Activated T-helper 1 cell treated with anti-CD3 and anti-CD28 coated beads, Interleukin-12 subunit alpha, Interleukin-12 subunit beta, Interleukin-2, Interleukin-4 antibody, amounts not matched to agents 30 ng/mL and 10 ng/mL and 1 ng/mL, durations not matched to agents 14 hours and 24 hours and 36 hours (primary cell): ENCODE data around the gene SOWAHA. TPM values are rescaled to one million over a fixed set of nuclear protein-coding genes. Genes with fewer than 3 reads are reported as not detected.

Experiments
- DNase-seq: peaks from one replicate; pipeline ENCODE4 v3.0.0; 2021; ENCODE audit warnings: low spot score
- H3K27ac Mint-ChIP-seq: one replicate; pipeline ENCODE4 v1.8.0; 2021; ENCODE audit warnings: mild to moderate bottlenecking, mixed read lengths
- H3K27me3 Mint-ChIP-seq: one replicate; pipeline ENCODE4 v1.8.0; 2022; ENCODE audit warnings: mild to moderate bottlenecking, moderate library complexity, mixed read lengths; ENCODE audit not compliant: insufficient read depth
- H3K36me3 Mint-ChIP-seq: one replicate; pipeline ENCODE4 v1.8.0; 2021; ENCODE audit warnings: low read depth, mixed read lengths
- H3K4me1 Mint-ChIP-seq: one replicate; pipeline ENCODE4 v1.8.0; 2021; ENCODE audit warnings: low read depth, mixed read lengths
- H3K4me3 Mint-ChIP-seq: one replicate; pipeline ENCODE4 v1.8.0; 2021; ENCODE audit warnings: mild to moderate bottlenecking, moderate library complexity, mixed read lengths
- H3K9me3 Mint-ChIP-seq: one replicate; pipeline ENCODE4 v1.8.0; 2021; ENCODE audit warnings: mixed read lengths
- intact Hi-C: fragments of 100-400 bp; cut with micrococcal nuclease; formaldehyde crosslinking; loops from one replicate; pipeline ENCODE4 v1.15.1; 2024
- total RNA-seq: library from RNA; stranded (reverse); gene quantifications from 2 replicates; pipeline ENCODE4 v1.2.3, GENCODE V29; 2022

The SOWAHA gene
- total RNA-seq, 1 donor from 2014 or later, result 0.54 TPM

GRCh38 chr5:132816554-132816953, 3.5 kb downstream of the SOWAHA start:
- DNase-seq, result no peak
- H3K36me3 Mint-ChIP-seq, result no peaks in the 10 kb centered on the region
- intact Hi-C loops, result no loop called here
- H3K27me3 Mint-ChIP-seq, result peaks cover 45% of the 10 kb centered on the region
- no peaks in the 10 kb centered on the region for H3K9me3 Mint-ChIP-seq
- no peak overlapping the region for H3K27ac Mint-ChIP-seq
- peaks cover 25% of the 10 kb centered on the region for H3K4me1 Mint-ChIP-seq
- no peak overlapping the region for H3K4me3 Mint-ChIP-seq

GRCh38 chr5:132817011-132817410, 3.9 kb downstream of the SOWAHA start:
- Mint-ChIP-seq H3K9me3 (no peaks in the 10 kb centered on the region), H3K27me3 (peaks cover 45% of the 10 kb centered on the region), H3K4me3 (no peak overlapping the region), H3K36me3 (no peaks in the 10 kb centered on the region), H3K27ac (no peak overlapping the region), H3K4me1 (peaks cover 25% of the 10 kb centered on the region)
- intact Hi-C loops, result no loop called here
- no peak for DNase-seq

- peaks cover 21% of the 10 kb centered on the region for H3K4me1 Mint-ChIP-seq
- DNase-seq, result no peak
- H3K27me3 Mint-ChIP-seq, result peaks cover 42% of the 10 kb centered on the region
- no peaks in the 10 kb centered on the region for H3K36me3 Mint-ChIP-seq
- H3K4me3 Mint-ChIP-seq, result peak overlapping the region; percentile 30
- no peak overlapping the region for H3K27ac Mint-ChIP-seq
- H3K9me3 Mint-ChIP-seq, result no peaks in the 10 kb centered on the region
- intact Hi-C loops, result no loop called here
Measured at GRCh38 chr5:132819468-132819867, 6.4 kb downstream of the SOWAHA start.

- no peaks in the 10 kb centered on the region for H3K9me3 Mint-ChIP-seq
- intact Hi-C loops, result loop anchor here (1.0 to 2.0 kb wide), 8 partner anchors 43 to 434 kb away; partner anchors contain the start of genes CCNI2, KIF3A and SEPTIN8
- H3K4me3 Mint-ChIP-seq, result no peak overlapping the region
- peaks cover 45% of the 10 kb centered on the region for H3K27me3 Mint-ChIP-seq
- peak; percentile 82 for DNase-seq
- H3K27ac Mint-ChIP-seq, result no peak overlapping the region
- peaks cover 29% of the 10 kb centered on the region for H3K4me1 Mint-ChIP-seq
- no peaks in the 10 kb centered on the region for H3K36me3 Mint-ChIP-seq
Measured at GRCh38 chr5:132820162-132820754, 7.2 kb downstream of the SOWAHA start.

- no peak overlapping the region for H3K4me3 Mint-ChIP-seq
- H3K9me3 Mint-ChIP-seq, result no peaks in the 10 kb centered on the region
- DNase-seq, result no peak
- peaks cover 33% of the 10 kb centered on the region for H3K4me1 Mint-ChIP-seq
- H3K27ac Mint-ChIP-seq, result no peak overlapping the region
- intact Hi-C loops, result loop anchor here (2.0 kb wide), 4 partner anchors 45 to 85 kb away; partner anchors contain the start of genes CCNI2, KIF3A and SEPTIN8
- H3K36me3 Mint-ChIP-seq, result no peaks in the 10 kb centered on the region
- H3K27me3 Mint-ChIP-seq, result peaks cover 45% of the 10 kb centered on the region
Measured at GRCh38 chr5:132821350-132821749, 8.2 kb downstream of the SOWAHA start.

GRCh38 chr5:132821791-132822190, 8.7 kb downstream of the SOWAHA start:
- intact Hi-C loops, result loop anchor here (2.0 kb wide), 4 partner anchors 45 to 85 kb away; partner anchors contain the start of genes CCNI2, KIF3A and SEPTIN8
- Mint-ChIP-seq H3K27ac (no peak overlapping the region), H3K36me3 (peaks cover under 1% of the 10 kb centered on the region), H3K4me1 (peaks cover 34% of the 10 kb centered on the region), H3K9me3 (no peaks in the 10 kb centered on the region), H3K4me3 (no peak overlapping the region), H3K27me3 (peaks cover 49% of the 10 kb centered on the region)
- DNase-seq, result no peak

- Mint-ChIP-seq H3K27me3 (peaks cover 58% of the 10 kb centered on the region), H3K36me3 (peaks cover 2% of the 10 kb centered on the region), H3K27ac (no peak overlapping the region), H3K4me3 (no peak overlapping the region), H3K9me3 (no peaks in the 10 kb centered on the region), H3K4me1 (peaks cover 39% of the 10 kb centered on the region)
- no peak for DNase-seq
- intact Hi-C loops, result no loop called here
Measured at GRCh38 chr5:132822650-132823480, 9.8 kb downstream of the SOWAHA start.

GRCh38 chr5:132823481-132824050, 10.5 kb downstream of the SOWAHA start:
- H3K27ac Mint-ChIP-seq, result no peak overlapping the region
- H3K36me3 Mint-ChIP-seq, result peaks cover 2% of the 10 kb centered on the region
- no peaks in the 10 kb centered on the region for H3K9me3 Mint-ChIP-seq
- DNase-seq, result no peak
- H3K4me3 Mint-ChIP-seq, result peak overlapping the region; percentile 15
- peaks cover 40% of the 10 kb centered on the region for H3K4me1 Mint-ChIP-seq
- intact Hi-C loops, result no loop called here
- H3K27me3 Mint-ChIP-seq, result peaks cover 58% of the 10 kb centered on the region

GRCh38 chr5:132824426-132824825, 11.3 kb downstream of the SOWAHA start:
- DNase-seq, result no peak
- intact Hi-C loops, result no loop called here
- Mint-ChIP-seq H3K27ac (no peak overlapping the region), H3K4me1 (peaks cover 40% of the 10 kb centered on the region), H3K4me3 (peak overlapping the region; percentile 59), H3K27me3 (peaks cover 63% of the 10 kb centered on the region), H3K9me3 (no peaks in the 10 kb centered on the region), H3K36me3 (peaks cover 2% of the 10 kb centered on the region)

GRCh38 chr5:132825033-132825833, 12.1 kb downstream of the SOWAHA start:
- Mint-ChIP-seq H3K27me3 (peaks cover 65% of the 10 kb centered on the region), H3K27ac (no peak overlapping the region), H3K4me1 (peaks cover 38% of the 10 kb centered on the region), H3K4me3 (peak overlapping the region; percentile 59), H3K9me3 (no peaks in the 10 kb centered on the region), H3K36me3 (peaks cover 4% of the 10 kb centered on the region)
- intact Hi-C loops, result no loop called here
- DNase-seq, result no peak

- Mint-ChIP-seq H3K4me3 (peak overlapping the region; percentile 47), H3K4me1 (peaks cover 36% of the 10 kb centered on the region), H3K9me3 (no peaks in the 10 kb centered on the region), H3K36me3 (peaks cover 4% of the 10 kb centered on the region), H3K27me3 (peaks cover 63% of the 10 kb centered on the region), H3K27ac (no peak overlapping the region)
- peak; percentile 30 for DNase-seq
- intact Hi-C loops, result no loop called here
Measured at GRCh38 chr5:132825834-132826391, 12.8 kb downstream of the SOWAHA start.

- Mint-ChIP-seq H3K4me1 (peaks cover 43% of the 10 kb centered on the region), H3K9me3 (no peaks in the 10 kb centered on the region), H3K4me3 (peak overlapping the region; percentile 47), H3K27ac (no peak overlapping the region), H3K36me3 (peaks cover 4% of the 10 kb centered on the region), H3K27me3 (peaks cover 63% of the 10 kb centered on the region)
- no peak for DNase-seq
- intact Hi-C loops, result no loop called here
Measured at GRCh38 chr5:132826424-132827082, 13.5 kb downstream of the SOWAHA start.
